Measurements from ENCODE around the gene CFAP61.

Gene CFAP61

GRCh38 chr20:20321917-20322316, 269.6 kb downstream of the CFAP61 start:
- Histone ChIP-seq H3K27me3 (ENCODE audit: low read depth, low read length) (peaks cover 14% of the 10 kb centered on the region), H3K9ac (ENCODE audit: low read length) (no peak overlapping the region), H3K4me2 (ENCODE audit: low read length) (no peak overlapping the region), H4K20me1 (ENCODE audit: insufficient read depth, low read length) (no peaks in the 10 kb centered on the region), H3K9me3 (ENCODE audit: insufficient read depth, low read length) (no peaks in the 10 kb centered on the region), H3K36me3 (replicated peaks; ENCODE audit: low read depth, low read length) (no peaks in the 10 kb centered on the region), H3K79me2 (ENCODE audit: low read length) (no peaks in the 10 kb centered on the region), H3K4me1 (ENCODE audit: low read length) (peaks cover 11% of the 10 kb centered on the region), H2AFZ (ENCODE audit: low read depth, low read length) (no peak overlapping the region), H3K4me3 (ENCODE audit: low read length) (no peak overlapping the region), H3K27ac (ENCODE audit: low read length) (no peak overlapping the region)
- TF ChIP-seq EZH2phosphoT487 (IDR thresholded peaks at IDR 0.05; ENCODE audit: low read depth) = no peak
- TF ChIP-seq CTCF (IDR thresholded peaks at IDR 0.05; ENCODE audit: low read depth, low read length) = no peak

- no peaks in the 10 kb centered on the region for H3K9me3 ChIP-seq (ENCODE audit: insufficient read depth, low read length)
- no peak overlapping the region for H3K4me2 ChIP-seq (ENCODE audit: low read length)
- H3K4me3 ChIP-seq (ENCODE audit: low read length) = no peak overlapping the region
- H3K79me2 ChIP-seq (ENCODE audit: low read length) = no peaks in the 10 kb centered on the region
- H4K20me1 ChIP-seq (ENCODE audit: insufficient read depth, low read length) = no peaks in the 10 kb centered on the region
- no peak overlapping the region for H2AFZ ChIP-seq (ENCODE audit: low read depth, low read length)
- peaks cover 14% of the 10 kb centered on the region for H3K27me3 ChIP-seq (ENCODE audit: low read depth, low read length)
- no peak overlapping the region for H3K9ac ChIP-seq (ENCODE audit: low read length)
- no peaks in the 10 kb centered on the region for H3K36me3 ChIP-seq (replicated peaks; ENCODE audit: low read depth, low read length)
- H3K27ac ChIP-seq (ENCODE audit: low read length) = no peak overlapping the region
- TF ChIP-seq EZH2phosphoT487 (IDR thresholded peaks at IDR 0.05; ENCODE audit: low read depth) (no peak), CTCF (IDR thresholded peaks at IDR 0.05; ENCODE audit: low read depth, low read length) (no peak)
- H3K4me1 ChIP-seq (ENCODE audit: low read length) = peaks cover under 1% of the 10 kb centered on the region; the same call in 1 of the 2 replicates
Observed at GRCh38 chr20:20322912-20323311, 270.6 kb downstream of the CFAP61 start.

- H3K4me1 ChIP-seq (ENCODE audit: low read length) = no peaks in the 10 kb centered on the region; the same call in 1 of the 2 replicates
- H4K20me1 ChIP-seq (ENCODE audit: insufficient read depth, low read length) = no peaks in the 10 kb centered on the region
- H3K36me3 ChIP-seq (replicated peaks; ENCODE audit: low read depth, low read length) = no peaks in the 10 kb centered on the region
- H3K9ac ChIP-seq (ENCODE audit: low read length) = no peak overlapping the region
- peaks cover 14% of the 10 kb centered on the region; the same call in 1 of the 2 replicates for H3K27me3 ChIP-seq (ENCODE audit: low read depth, low read length)
- H3K4me3 ChIP-seq (ENCODE audit: low read length) = no peak overlapping the region
- no peak overlapping the region for H2AFZ ChIP-seq (ENCODE audit: low read depth, low read length)
- no peak for TF ChIP-seq CTCF (IDR thresholded peaks at IDR 0.05; ENCODE audit: low read depth, low read length)
- no peak for TF ChIP-seq EZH2phosphoT487 (IDR thresholded peaks at IDR 0.05; ENCODE audit: low read depth)
- H3K9me3 ChIP-seq (ENCODE audit: insufficient read depth, low read length) = no peaks in the 10 kb centered on the region
- no peaks in the 10 kb centered on the region for H3K79me2 ChIP-seq (ENCODE audit: low read length)
- H3K27ac ChIP-seq (ENCODE audit: low read length) = no peak overlapping the region
- no peak overlapping the region for H3K4me2 ChIP-seq (ENCODE audit: low read length)
Observed at GRCh38 chr20:20327746-20328145, 275.4 kb downstream of the CFAP61 start.

- H3K79me2 ChIP-seq (ENCODE audit: low read length) = no peaks in the 10 kb centered on the region
- H3K4me2 ChIP-seq (ENCODE audit: low read length) = no peak overlapping the region
- TF ChIP-seq CTCF (IDR thresholded peaks at IDR 0.05; ENCODE audit: low read depth, low read length) (no peak), EZH2phosphoT487 (IDR thresholded peaks at IDR 0.05; ENCODE audit: low read depth) (no peak)
- no peak overlapping the region for H3K9ac ChIP-seq (ENCODE audit: low read length)
- no peak overlapping the region for H3K27ac ChIP-seq (ENCODE audit: low read length)
- H3K4me1 ChIP-seq (ENCODE audit: low read length) = peaks cover 11% of the 10 kb centered on the region
- no peaks in the 10 kb centered on the region for H4K20me1 ChIP-seq (ENCODE audit: insufficient read depth, low read length)
- H3K9me3 ChIP-seq (ENCODE audit: insufficient read depth, low read length) = no peaks in the 10 kb centered on the region
- no peak overlapping the region for H3K4me3 ChIP-seq (ENCODE audit: low read length)
- H3K27me3 ChIP-seq (ENCODE audit: low read depth, low read length) = peaks cover 14% of the 10 kb centered on the region; the same call in 1 of the 2 replicates
- H2AFZ ChIP-seq (ENCODE audit: low read depth, low read length) = no peak overlapping the region
- no peaks in the 10 kb centered on the region for H3K36me3 ChIP-seq (replicated peaks; ENCODE audit: low read depth, low read length)
Observed at GRCh38 chr20:20329564-20329963, 277.2 kb downstream of the CFAP61 start.

Measured in OCI-LY3 (cell line).